NCI-H2196 (cell line): ENCODE results near the gene RPL12.

Experiments
- DNase-seq: peaks from one replicate; lab custom pipeline; 2025; ENCODE audit not compliant: unreplicated experiment; lab: John Stamatoyannopoulos, UW

Gene RPL12

DNA sequence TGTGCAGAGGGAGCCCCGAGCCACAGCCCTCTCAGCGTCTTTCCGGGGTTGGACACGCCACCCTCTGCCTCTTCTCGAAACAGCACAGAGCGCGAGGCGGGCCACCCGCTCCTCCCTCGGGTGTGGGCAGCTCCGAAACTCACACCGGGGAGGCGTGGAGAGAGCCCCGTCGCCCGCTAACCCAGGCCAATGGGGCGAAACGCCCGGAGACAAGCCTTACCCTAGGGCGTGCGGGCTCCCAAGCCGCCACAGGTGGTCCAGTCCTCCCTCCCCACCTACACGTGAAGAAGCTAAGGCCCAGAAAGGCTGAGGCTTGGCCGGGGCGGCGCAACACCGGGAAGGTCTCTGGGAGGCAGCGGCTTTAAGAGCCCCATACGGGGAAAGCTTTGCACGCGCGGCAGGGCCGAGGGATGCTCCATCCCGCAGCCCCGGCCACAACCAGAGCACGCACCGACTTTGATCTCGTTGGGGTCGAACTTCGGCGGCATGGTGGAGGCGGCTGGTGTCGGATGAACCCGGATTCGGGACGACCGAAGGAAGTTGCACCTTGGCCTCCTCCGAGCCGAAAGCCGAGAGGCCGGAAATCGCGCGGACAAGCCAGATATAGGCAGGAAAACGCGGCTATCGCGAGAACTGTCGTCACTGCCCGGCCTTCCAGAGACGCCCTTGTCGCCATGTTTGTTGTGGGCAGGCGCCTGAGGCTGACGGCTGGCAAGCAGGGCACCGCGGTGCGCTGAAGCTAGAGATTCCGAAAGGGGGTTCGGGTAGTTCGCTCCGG, at the start of gene RPL12, which contains the start of gene LRSAM1:
Gene RPL12, minus strand, starts transcription at position 577 of the 778 bp plus-strand sequence. Its CDS starts 89 bp downstream, at position 488.
Gene LRSAM1, plus strand, starts transcription at position 681 of the 778 bp plus-strand sequence. CDS start 3,018 bp downstream, outside the sequence.
- DNase-seq: peak; percentile 94

DNA sequence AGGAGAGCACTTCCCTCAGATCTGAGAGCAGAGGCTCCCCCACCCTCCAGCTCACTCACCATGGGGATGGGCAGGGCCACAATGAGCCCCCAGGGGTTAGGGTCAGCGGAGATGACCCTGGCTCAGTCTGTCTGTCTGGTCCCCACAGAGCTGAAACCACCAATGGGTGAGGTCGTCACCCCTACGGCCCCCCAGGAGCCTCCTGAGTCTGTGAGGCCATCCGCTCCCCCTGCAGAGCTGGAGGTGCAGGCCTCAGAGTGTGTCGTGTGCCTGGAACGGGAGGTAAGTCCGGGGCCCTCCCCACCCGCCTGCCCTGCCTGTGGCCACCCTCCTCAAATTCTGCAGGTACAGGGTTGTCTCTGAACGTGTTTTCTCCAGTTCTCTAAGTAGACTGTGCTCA, 49.7 kb upstream of the RPL12 start:
- DNase-seq: no peak

DNA sequence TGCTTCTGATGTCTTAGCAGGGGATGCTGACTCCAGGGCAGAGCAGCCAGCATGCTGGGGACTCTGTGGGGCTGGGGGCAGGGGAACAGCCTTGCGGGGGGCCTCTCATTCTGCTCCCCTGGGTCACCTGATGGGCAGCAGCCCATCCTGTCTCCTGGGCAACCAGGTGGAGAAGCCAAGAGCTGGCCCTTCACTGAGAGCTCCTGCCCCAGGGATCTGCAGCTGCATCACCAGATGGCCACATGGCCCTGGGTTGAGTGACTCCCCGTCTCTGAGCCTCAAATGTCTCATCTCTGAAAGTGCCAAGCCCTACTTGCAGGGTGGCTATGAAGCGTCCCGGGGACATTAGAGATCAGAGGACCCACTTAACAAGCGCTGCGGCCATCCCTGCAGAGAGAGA, 49.2 kb upstream of the RPL12 start:
- no peak for DNase-seq

DNA sequence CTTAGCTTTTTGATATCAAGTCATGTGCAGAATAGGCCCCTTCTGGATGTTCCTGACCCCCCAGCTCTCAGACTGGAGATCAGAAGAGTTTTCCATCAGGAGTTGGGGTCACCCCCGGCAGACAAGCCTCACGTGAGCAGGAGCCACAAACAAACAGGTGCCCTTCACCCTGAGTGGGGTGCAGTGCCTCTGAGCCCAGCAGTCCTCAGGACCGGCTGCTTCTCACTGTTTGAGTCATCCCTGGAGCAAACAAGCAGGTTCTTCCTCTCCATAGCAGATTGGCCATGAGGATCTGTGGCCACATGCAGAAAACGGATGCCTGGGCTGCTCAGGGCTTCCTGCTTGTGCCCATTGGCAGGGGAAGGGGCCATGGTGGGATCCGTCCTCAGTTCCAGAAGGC, 47.1 kb upstream of the RPL12 start:
- DNase-seq: no peak

DNA sequence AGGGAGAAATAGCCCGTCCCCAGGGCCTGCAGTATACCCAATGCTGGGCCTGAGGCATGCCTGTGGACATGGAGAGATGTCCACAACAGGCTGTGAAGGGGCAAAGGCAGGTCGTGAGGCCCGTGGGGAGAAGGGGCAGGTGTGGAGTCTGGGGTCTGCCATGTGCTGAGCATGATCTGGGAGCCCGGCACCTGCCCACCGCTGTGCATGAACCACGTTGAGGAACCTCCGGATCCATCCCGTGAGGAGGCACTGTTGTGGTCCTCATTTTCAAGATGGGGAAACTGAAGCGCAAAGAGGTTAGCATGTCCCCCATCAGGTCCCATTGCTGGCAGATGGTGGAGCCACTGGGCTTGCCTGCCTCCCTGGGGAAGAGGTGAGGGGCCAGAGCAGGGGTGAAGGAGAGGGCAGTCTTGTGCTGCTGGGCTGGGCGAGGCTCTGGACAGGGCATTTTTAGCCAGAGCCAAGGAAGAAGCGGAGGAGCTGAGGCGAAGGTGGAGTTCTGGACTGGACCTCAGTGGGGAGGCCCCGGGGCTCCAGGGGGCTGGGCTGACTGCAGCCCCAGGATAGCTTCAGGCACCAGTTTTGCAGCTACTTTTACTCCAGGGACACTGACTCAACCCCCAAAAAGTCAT, 46.6 kb upstream of the RPL12 start:
- no peak for DNase-seq

DNA sequence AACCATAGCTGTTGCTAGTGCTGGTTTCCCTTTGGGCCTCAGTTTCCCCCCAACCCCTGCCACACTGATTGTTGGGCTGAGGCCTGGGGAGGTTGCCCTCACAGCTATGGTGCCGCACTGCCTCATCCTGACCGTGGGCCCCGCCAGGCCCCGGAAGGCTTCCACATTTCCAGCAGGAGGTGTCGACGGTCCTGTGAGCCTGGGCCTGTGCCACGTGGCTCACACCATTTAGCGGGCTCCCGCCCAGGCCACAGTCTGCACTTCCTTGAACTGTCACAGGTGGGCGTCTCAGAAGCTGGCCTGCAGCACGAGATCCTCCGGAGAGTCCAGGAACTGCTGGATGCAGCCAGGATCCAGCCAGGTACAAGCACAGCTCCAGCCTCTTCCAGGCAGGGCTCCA, 45.8 kb upstream of the RPL12 start:
- no peak for DNase-seq

DNA sequence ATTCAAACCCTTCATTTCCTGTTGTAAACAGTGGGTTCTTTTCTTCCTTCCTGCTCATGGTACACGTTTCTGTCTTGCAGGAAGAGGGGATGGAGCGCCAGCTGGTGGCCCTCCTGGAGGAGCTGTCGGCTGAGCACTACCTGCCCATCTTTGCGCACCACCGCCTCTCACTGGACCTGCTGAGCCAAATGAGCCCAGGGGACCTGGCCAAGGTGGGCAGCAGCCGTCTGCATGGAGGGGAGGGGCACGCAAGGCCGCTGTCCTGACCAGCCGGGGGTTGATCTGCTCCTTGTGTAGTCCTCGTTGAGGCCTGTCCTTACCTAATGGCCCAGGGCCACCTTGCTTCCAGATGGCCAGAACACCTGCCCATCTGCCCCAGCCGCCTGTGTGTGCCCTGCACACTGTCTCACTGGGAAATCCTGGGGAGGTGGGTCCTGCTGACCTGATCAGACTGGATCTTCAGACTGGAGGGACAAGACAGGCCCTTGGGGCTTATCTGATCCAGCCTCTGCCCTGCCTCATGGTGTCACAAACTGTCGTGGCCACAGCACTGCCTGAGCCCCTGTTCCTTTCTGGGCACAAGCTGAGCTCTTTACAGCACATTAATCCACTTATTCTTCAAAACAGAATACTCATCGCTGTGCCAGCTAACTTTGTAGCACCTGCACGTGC, 44.8 kb upstream of the RPL12 start:
- DNase-seq: no peak

DNA sequence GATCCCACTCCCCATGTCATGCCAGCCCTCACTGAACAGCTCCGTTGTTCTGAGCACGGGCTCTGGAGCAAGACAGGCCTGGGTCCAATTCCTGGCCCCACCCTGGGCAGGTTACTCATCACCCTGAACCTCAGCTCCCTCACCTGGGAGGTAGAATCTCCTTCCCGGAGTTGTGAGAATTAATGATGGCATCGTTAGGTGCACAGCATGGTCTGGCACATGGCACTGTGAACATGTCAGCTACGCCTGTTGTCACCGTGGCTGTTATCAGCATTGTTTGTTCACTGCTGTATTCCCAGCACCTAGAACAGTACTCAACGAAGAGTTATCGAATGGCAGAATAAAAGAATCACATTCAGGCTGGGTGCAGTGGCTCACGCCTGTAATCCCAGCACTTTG, 43.1 kb upstream of the RPL12 start:
- no peak for DNase-seq

DNA sequence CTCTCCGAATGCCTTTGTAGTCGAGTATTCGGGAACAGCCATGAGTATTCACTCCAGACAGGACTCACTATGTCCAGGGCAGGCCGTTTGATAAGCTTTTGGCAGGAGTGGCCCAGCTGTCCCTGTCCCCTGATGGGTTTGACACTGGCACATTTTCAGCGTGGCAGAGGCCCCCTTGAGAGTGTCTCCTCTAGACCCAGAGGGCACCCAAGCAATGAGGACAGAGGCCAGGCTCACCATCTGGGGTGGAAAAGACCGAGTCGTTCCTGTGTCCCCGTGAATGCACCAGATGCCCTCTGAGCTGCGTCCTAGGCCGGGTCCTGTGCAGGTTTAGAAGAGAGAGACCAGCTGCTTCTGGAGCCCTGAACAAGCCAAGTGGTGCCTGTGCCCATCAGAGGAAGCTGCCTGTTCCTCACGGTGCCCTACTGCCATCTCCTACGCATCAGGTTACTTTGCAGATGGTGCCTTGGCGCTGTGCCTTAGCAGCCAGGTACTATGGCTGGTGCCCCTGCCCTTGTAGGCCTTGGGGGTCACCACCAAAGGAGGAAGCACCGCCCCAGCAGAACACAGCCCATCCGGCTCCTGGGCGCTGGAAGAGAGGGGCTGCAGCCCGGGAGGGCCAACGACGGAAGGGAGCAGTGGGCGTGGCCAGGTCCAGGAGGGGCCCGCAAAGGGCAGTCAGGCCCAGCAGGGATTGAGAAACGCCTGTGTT, 42.5 kb upstream of the RPL12 start:
- peak; percentile 16 for DNase-seq

DNA sequence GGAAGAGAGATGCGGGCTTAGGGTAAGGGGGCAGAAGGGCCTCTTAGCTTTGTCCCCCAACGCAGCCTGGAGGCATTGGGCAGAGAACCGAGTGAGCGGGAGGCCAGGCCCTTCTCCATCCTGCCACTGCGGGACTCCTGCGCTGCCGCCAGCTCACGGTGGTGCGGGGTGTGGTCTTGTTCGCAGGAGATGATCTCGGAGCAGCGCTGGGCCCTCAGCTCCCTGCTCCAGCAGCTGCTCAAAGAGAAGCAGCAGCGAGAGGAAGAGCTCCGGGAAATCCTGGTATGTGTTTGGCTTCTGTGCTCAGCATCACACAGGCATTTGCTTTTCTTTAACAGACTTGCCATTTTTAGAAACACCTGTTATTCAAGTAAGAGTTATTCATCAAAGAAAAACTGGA, 41.4 kb upstream of the RPL12 start:
- no peak for DNase-seq

DNA sequence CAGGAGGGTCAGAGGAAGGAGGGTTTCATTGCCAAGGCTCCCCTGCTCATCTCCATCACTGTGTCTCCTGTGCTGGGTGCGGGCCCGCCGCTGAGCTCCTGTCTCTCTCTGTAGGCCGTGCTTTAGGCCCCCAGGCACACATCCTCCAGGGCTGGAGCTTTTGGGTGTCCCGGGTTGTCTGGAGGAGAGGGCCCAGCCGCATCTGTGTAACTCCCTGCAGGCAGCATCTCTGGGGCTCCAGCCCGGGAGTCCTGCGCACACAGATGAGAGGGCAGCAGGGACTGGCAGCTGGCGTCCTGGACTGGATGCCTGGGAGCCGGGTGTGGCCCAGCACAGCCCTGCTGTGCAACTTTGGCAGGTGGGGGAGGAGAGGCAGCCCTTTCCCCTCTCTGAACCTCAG, 40.3 kb upstream of the RPL12 start:
- DNase-seq: no peak

DNA sequence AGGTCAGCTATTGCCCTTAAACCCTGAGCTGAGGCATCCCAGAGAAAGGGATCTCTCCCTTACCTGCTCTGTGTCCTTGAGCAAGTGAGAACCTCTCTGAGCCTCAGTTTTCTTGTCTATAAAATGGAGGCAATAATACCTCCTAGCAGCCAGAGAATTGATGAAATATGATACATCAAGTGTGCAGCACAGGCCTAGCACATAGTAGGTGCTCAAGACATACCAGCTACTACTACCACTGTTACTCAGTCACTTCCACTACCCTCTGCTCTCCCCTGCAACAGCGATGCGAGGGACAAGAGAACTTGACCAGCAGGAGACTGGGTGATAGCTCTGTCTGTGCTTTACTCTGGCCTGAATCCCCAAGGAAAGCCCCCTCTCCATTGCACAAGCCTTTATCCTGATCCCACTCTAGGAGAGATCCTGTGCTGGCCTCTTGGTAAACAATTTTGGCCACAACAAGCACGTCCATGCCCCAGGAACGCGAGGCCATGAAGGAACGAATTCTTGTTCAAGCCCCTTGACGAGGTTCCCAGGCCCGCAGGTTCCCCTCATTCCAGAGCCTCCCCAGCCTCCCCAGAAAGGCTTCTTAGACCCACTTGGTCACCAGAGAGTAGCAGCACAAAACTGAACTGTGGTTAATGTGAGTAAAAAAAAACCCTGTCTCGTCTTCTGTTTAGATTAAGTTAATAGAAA, 39.5 kb upstream of the RPL12 start:
- DNase-seq: no peak

DNA sequence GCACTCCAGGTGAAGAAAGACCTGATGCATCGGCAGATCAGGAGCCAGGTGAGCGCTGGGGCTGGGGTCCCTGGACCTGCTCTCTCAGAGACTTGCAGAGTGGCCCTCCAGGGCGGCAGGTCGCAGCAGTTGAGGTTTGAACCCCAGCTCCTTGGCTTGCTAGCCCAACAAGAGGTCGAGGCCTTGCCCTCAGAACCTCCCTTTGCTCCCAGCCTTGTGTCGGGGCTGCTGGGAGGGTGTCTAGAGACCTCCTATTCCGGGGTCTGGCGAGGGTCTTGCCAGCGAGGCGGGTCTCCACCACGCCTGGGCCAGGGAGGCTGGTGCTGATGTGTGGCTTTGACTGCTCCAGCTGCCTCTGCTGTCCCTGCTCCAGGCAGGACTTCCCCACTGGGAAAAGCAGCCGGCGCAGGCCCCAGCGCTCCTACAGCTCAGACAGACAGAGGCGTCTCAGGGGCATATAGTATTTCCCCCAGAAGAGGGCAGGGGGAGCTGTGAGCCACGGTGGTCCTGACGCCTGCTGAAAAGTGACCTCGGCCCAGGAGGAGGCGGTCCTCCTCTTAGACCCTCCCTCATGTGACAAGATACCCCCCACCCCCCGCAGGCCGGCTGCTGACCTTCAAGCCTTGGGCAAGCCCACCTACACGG, 38.4 kb upstream of the RPL12 start:
- no peak for DNase-seq

DNA sequence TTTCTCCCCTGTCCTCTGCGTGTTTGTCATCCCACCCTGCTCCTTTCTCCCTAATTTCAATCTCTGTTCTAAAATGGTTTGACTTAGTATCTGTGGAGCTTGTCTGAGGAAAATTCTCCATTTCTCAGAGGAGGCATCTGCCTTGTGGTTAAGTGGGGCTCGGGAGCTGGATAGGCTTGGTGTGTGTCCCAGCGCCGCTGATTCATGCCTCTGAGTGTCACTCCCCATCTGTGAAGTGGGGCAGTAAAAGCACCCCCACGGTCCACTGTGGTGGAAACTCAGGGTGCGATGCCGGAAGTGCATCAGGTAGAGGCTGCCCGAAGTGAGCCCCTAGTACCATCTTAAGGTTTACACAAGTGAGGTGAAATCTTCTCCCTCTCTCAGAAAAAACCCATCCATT, 37.7 kb upstream of the RPL12 start:
- no peak for DNase-seq

DNA sequence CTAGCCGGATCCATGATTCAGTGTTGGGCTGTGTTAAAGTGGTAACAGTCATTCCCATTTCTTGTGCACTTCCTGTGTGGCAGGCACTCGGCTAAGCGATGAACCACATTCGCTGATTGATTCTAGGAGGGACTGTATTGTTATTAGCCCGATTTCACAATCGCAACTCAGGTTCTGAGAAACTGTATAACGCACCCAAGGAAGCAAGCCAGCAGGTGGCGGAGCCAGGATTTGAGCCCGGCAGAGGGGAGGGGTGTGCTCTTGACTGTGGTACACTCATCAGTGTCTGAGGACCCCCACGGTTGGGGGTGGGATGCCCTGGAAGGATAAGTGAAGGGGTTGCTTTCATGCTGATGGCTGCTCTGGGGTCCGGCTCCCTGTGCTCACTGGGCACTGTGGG, 34.8 kb upstream of the RPL12 start:
- no peak for DNase-seq

DNA sequence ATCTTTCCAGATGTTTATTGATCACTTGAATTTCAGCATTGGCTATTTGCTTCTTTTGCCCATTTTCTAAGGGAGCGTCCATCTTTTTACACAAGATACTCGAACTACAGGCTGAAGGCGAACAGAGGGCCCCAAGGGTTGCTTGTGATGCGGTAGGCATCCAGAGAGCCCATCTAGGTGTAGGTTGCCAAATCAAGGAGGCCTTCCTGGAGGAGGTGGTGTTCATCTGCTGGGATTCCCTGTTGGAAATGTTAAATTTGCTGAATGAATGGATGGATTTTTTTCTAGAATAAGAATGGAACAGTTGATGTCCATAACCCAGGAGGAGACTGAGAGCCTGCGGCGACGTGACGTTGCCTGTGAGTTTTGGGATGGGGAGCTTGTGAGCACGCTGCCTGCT, 31.5 kb upstream of the RPL12 start:
- no peak for DNase-seq

DNA sequence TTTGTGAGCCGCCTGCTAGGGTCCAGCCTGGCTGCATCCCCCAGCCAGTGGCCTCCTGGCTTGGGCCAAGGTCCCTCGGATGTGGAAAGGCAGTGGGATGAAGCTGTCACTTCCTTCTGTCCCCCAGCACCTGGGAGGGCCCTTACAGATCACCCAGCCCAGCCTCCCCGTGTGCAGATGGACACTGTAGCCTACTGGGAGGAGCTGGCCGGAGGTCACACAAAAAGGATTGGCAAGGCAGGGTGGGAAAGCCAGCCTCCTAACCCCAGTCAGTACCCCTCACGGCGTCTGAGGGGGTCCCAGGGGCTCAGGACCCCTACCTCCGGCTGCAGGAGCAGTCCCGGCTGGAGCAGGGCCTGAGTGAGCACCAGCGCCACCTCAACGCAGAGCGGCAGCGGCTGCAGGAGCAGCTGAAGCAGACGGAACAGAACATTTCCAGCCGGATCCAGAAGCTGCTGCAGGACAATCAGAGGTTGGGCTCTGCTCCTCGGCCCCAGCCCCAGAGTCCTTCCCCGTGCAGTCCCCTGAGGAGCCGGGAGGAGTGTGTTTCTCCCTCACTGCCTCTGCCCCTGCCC, 28.4 kb upstream of the RPL12 start:
- no peak for DNase-seq

DNA sequence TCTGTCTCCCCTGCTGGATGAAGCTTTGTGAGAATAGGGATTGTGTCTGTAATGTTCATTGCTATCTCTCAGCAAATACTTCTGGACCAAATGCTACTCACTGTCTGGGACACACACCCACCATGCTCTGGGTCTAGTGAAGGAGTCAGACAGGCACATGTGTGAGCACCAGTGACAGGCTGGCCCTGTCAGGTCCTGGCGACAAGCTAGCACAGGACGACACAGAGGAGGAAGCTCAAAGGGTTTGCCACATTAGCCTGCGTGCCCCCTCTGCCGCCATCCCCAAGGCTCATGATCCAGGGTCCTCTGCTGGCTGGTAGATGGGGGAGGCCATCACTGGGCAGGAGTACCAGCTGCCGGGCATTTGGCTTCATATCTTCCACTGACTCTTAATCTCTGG, 23.4 kb upstream of the RPL12 start:
- no peak for DNase-seq

DNA sequence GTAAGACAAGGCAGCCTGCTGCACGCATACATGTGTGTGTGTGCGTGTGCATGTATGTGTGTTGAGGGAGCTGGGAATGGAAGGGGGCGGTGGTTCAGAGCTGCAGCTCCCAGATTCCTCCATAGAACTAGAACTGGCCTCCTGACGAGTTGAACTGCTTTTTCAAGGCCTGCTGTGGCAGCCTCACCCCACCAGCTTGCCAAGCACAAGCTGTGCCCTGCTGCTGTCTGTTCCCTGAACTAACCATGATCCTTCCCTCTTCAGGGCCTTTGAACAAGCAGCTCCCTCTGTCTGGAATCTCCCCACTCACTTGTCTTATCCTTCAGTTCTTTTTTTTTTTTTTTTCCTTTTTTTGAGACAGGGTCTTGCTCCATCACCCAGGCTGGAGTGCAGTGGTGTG, 22.7 kb upstream of the RPL12 start:
- no peak for DNase-seq

DNA sequence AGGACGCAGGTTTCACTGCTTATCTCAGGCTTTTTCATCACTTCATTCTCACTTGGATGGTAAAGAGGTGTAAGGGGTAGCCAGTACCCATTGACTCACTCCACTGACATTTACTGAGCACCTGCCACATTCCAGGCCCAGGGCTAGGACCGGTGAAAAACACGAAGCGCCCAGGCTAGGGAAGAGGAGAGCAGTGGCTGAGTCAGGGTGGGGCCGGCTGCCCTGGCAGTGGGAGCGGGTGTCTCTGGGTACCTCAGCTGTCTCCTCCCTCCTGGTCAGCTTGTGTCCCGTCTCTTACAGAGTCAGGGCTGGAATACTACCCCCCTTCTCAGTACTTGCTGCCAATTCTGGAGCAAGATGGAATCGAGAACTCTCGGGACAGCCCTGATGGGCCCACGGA, 22.3 kb upstream of the RPL12 start:
- no peak for DNase-seq
